ENCODE results near the gene ERBB2.

Gene ERBB2

GRCh38 chr17:39729280-39729851 is 29.5 kb downstream of the ERBB2 start:
- DNase-seq = no peak

- DNase-seq = no peak
Observed at GRCh38 chr17:39730095-39730921, 30.4 kb downstream of the ERBB2 start, which contains the start of gene MIEN1. MIEN1 (minus strand) TSS chr17:39730532; CDS start chr17:39730495, 37 bp downstream.

GRCh38 chr17:39732586-39732985 is 32.7 kb downstream of the ERBB2 start:
- DNase-seq = no peak

- DNase-seq = no peak
Observed at GRCh38 chr17:39735882-39736281, 36.0 kb downstream of the ERBB2 start.

GRCh38 chr17:39736319-39737165 is 36.7 kb downstream of the ERBB2 start:
- DNase-seq = no peak

GRCh38 chr17:39737206-39737759 is 37.4 kb downstream of the ERBB2 start:
- no peak for DNase-seq

- no peak for DNase-seq
Observed at GRCh38 chr17:39737760-39738567, 38.1 kb downstream of the ERBB2 start, which contains the start of gene GRB7. GRB7 (plus strand) TSS chr17:39737938; CDS start chr17:39742302, 4,364 bp downstream.

- DNase-seq = no peak
Observed at GRCh38 chr17:39738568-39738901, 38.7 kb downstream of the ERBB2 start.

- DNase-seq = no peak
Observed at GRCh38 chr17:39738983-39739884, 39.4 kb downstream of the ERBB2 start.

- DNase-seq = no peak
Observed at GRCh38 chr17:39739885-39740356, 40.1 kb downstream of the ERBB2 start.

- DNase-seq = no peak
Observed at GRCh38 chr17:39740357-39741111, 40.7 kb downstream of the ERBB2 start.

GRCh38 chr17:39742126-39742855 is 42.4 kb downstream of the ERBB2 start:
- DNase-seq = no peak

- no peak for DNase-seq
Observed at GRCh38 chr17:39742856-39743436, 43.1 kb downstream of the ERBB2 start.

- DNase-seq = no peak
Observed at GRCh38 chr17:39744075-39744835, 44.4 kb downstream of the ERBB2 start.

- DNase-seq = no peak
Observed at GRCh38 chr17:39744836-39745215, 45.0 kb downstream of the ERBB2 start.

GRCh38 chr17:39745335-39746144 is 45.7 kb downstream of the ERBB2 start:
- DNase-seq = no peak

- no peak for DNase-seq
Observed at GRCh38 chr17:39746145-39746461, 46.2 kb downstream of the ERBB2 start.

GRCh38 chr17:39747745-39748144 is 47.9 kb downstream of the ERBB2 start:
- DNase-seq = no peak

Measured in NCI-H1048 (cell line).